Activated CD8-positive, alpha-beta memory T cell treated with anti-CD3 and anti-CD28 coated beads for 36 hours (primary cell): ENCODE measurements around the gene GRAP2. TPM values are rescaled to one million over a fixed set of nuclear protein-coding genes. Genes with fewer than 3 reads are reported as not detected.
"Not testable (repeated sequence)": the region's sequence is repeated elsewhere in the genome, so short reads cannot be mapped to it uniquely, and the experiment has no call there.

Experiments
- CTCF ChIA-PET: fragments of 350-600 bp; sonication (Branson Sonifier 250); formaldehyde crosslinking; loops from one replicate; lab custom pipeline; 2021; ENCODE audit warnings: antibody characterized with exemption; lab: Charles Lee
- POLR2A ChIA-PET: fragments of 350-600 bp; sonication (Branson Sonifier 250); formaldehyde crosslinking; loops from one replicate; lab custom pipeline; 2021; ENCODE audit warnings: antibody characterized with exemption; lab: Charles Lee
- total RNA-seq, 2 experiments: library from RNA; stranded (reverse); gene quantifications; one replicate each; pipeline ENCODE4 v1.2.3, GENCODE V29; 2021

GRAP2 gene
- total RNA-seq = 10 to 100 TPM; 39.9 to 42.3 TPM

DNA sequence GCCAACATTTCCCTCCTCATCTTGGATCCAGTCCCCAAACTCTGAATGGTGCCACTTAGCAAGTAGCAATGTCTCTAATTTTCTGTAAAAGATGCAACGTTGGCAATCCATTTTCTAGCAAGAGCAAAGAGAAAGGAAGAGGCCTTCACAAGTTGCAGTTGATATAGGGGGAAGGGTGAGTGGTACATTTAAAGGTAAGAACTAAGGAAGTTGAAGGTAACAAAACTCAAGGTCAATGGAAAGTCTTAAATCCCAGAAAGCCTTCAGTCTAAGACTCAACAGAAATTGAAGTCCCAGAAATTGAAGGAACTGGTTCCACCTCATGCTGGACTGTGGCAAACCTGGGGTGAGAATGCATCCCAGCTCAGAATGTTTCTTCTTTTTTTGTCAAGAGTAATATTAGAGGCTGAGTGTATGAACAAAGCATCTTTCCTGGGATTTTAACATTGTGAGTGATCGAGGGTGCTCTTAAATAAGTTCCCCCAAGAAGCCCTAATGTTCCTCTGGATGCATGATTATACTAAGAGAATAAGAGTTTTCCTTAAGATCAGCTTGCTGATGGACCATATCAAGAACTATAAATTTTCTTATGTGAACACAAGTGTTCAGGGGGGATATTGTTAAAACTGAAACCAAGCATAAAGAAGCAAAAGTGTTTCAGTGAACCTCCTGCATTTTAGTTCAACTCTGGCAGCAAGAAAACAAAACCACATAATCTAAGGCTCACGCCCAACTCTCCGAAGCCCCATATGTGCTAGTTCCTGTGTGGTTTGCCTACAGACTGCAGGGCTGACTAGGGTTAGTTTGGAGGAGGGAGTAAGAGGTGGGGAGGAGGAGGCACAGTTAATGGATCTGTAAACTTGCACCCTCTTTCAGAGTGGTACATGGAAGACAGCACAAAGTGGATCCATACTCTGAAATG is at the start of gene GRAP2:
Gene GRAP2, plus strand, starts transcription at position 779 of the 922 bp plus-strand sequence. CDS start 46,023 bp downstream, outside the sequence.
- CTCF ChIA-PET = interaction anchor here (0.7 to 3.2 kb wide), 2 partner anchors 16 to 124 kb away, joined by 3 to 10 read pairs; no protein-coding TSS in a partner anchor

DNA sequence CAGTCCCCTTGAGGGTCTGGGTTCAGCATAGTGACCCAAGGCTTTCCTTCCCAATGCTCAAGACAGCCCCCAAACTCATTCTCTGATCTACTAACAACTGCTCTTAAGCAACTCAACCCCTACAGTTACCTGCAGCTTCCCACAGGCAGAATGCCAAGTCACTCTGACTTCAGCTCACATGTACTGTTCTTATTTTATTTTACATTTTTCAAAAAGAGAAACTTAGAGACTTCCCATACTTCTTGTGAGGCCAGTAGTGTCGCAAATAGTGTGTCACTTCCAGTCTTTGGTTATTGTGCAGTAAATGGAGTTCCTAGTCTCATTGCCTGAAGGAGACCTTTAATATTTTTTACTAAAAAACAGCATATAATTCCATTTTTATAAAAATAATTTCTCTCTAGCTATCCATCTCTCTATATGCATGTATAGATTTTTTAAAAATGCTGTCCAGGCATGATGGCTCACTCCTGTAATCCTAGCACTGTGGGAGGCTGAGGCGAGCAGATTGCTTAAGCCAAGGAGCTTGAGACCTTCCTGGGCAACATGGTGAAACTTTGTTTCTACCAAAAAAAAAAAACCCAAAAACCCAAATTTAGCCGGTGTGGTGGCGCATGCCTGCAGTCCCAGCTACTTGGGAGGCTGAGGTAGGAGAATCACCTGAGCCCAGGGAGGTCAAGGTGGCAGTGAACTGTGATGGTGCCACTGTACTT is 49.1 kb upstream of the GRAP2 start:
- ChIA-PET CTCF (no interaction called here), POLR2A (no interaction called here)

More for the DNA sequence above, at the start of gene GRAP2:
- POLR2A ChIA-PET = interaction anchor here (0.5 to 1.7 kb wide), 3 partner anchors 13 to 143 kb away, joined by 3 to 4 read pairs (median 3); no protein-coding TSS in a partner anchor

DNA sequence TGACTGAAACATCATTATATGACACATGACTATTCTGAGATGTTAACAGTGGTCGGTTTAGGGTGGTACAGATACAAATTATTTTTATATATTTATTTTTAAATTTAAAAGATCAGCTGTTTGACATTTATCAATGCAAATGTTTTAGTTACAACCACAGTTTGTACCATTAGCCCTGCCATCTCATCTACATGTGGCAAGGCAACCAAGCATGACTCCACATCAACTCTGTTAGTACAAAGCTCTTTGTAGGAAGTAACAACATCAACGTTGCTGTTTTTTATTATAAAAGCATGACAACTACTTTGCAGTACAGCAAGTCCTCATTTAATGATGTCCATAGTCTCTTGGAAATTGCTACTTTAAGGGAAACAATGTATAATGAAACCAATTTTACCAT is 48.1 kb upstream of the GRAP2 start:
- POLR2A ChIA-PET = no interaction called here
- CTCF ChIA-PET = no interaction called here

DNA sequence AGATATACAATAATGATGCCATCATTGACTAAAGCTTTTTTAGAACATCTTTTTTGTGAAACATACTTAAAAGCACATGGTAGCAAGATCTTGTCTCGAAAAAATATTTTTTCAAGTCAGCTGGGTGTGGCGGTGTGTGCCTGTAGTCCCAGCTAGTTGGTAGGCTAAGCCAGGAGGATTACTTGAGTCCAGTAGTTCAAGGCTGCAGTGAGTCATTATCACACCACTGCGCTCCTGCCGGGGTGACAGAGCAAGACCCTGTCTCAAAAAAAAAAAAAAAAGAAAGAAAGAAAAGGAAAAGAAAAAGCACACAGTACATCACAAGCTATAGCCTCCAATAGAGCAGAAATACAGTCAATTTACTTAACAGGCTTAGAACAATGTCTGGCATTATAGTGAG is 44.3 kb upstream of the GRAP2 start:
- ChIA-PET POLR2A (interaction anchor here (0.6 to 0.7 kb wide), 2 partner anchors 125 to 206 kb away, joined by 4 to 10 read pairs; no protein-coding TSS in a partner anchor), CTCF (interaction anchor here (0.7 to 1.1 kb wide), 3 partner anchors 22 to 169 kb away, joined by 4 to 5 read pairs (median 4); no protein-coding TSS in a partner anchor)

DNA sequence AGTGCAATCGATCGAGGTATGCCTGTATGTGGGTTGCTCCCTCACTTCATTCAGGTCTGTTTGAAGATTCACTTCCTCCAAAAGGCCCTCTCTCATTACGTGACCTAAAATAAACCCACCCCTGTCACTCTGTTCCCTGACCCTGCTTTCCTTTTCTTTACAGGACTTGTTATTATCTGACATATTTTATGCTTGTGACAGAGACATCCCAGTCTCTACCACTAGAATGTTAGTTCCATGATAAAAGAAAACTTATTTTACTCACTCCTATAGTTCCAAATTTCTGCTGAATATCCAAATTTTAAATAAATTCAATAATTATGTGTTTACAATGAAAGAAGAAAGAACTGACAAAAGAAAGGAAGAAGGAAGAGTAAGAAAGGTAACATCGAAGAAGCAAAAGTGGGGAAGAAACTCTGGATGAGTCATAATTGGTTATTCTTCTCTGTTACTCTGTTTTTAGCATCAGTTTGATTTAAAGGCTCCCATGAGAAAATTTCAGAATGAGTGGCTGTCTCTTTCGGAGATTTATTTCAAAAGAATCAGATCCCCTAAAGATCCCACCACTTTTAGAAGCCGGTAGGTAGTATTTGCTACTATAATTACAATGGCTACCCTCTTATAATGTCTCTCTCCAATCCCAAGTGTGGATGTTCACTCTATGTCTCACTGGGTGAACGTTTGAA is 40.8 kb upstream of the GRAP2 start:
- CTCF ChIA-PET = no interaction called here

DNA sequence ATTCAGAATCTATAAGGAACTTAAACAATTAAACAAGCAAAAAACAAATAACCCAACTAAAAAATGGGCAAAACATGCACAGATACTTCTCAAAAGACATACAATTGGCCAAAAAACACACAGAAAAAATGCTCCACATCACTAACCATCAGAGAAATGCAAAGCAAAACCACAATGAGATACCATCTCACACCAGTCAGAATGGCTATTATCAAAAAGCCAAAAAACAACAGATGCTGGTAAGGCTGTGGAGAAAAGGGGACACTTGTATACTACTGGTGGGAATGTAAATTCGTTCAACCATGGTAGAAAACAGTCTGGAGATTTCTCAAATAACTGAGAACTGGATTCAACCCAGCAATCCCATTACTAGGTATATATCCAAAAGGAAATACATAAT is 32.1 kb upstream of the GRAP2 start:
- CTCF ChIA-PET = interaction anchor here (0.7 kb wide), 1 partner anchor 510 kb away, joined by 4 read pairs; no protein-coding TSS in a partner anchor
- POLR2A ChIA-PET = no interaction called here

More for the DNA sequence above, 40.8 kb upstream of the GRAP2 start:
- POLR2A ChIA-PET = no interaction called here

DNA sequence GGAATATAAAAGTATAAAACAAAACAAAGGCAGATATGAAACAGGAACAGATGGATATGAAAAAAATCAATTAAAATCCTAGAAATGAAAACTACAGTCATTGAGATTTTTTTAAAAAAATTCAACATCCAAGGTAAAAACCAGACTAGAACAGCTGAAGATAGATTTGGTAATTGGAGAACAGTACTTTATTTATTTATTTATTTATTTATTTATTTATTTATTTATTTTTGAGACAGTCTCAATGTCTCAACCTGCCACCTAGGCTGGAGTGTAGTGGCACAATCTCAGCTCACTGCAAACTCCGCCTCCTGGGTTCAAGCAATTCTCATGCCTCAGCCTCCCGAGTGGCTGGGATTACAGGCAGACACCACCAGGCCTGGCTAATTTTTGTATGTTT is 31.1 kb upstream of the GRAP2 start:
- CTCF ChIA-PET, POLR2A ChIA-PET: not testable (repeated sequence)

DNA sequence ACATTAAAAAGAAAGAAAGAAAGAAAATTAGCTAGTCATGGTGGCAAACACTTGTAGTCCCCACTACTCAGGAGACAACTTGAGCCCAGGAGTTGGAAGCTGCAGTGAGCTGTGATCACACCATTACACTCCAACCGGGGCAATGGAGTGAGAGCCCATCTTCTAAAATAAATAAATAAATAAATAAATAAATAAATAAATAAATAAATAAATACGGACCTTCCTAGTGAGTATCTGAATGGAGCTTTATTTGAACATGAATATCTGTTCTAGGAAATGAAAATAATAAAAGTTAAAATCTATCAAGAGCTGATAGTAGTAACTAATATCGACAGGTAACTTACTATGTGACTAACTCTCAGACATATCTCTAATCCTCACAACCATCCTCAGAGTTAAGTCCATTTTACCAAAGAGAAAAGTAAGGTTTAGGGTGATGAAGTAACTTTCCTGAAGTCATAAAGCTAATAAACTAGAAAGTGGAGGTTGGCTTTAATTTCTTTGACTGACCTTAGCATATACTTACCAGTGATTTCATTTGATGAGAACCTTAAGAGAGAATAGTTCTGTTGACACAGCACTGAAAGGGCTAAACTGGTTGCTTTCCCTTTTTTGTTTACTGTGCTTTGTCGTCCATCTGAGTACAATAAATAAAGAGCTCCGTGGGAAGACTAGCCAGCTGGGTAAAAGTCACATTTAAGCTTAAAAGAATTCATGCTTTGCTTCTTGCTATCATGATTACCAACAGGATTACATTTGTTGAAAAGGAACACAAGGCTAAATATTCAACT is 29.7 kb upstream of the GRAP2 start:
- ChIA-PET POLR2A (no interaction called here), CTCF (no interaction called here)

DNA sequence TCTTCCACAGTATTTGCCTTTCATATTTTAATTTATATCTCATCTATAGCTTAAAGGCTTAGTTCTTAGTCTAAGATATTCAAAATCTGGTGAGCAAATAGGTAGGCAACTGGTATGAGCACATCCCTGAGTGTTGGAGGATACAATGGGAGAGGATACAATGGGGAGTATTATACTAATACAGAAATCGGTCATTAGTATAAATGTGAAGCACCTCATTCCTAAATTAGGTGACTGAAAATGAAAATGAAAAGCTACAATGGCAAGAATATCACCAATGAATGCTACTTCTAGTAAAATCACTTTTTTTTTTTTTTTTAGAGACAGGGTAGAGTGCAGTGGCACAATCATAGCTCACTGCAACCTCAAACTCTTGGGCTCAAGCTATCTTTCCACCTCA is 28.3 kb upstream of the GRAP2 start:
- ChIA-PET POLR2A (no interaction called here), CTCF (no interaction called here)

DNA sequence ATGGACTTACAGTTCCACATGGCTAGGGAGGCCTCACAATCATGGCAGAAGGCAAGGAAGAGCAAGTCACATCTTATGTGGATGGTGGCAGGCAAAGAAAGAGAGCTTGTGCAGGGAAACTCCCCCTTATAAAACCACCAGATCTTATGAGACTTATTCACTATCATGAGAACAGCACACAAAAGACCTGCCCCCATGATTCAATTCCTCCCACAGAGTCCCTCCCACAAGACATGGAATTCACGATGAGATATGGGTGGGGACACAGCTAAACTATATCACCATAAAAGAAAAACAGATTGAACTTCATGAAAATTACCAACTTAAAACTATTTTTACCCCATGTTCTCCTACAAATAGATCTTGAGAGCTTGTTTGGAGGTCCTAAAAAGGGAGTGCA is 26.9 kb upstream of the GRAP2 start:
- ChIA-PET CTCF (no interaction called here), POLR2A (no interaction called here)

DNA sequence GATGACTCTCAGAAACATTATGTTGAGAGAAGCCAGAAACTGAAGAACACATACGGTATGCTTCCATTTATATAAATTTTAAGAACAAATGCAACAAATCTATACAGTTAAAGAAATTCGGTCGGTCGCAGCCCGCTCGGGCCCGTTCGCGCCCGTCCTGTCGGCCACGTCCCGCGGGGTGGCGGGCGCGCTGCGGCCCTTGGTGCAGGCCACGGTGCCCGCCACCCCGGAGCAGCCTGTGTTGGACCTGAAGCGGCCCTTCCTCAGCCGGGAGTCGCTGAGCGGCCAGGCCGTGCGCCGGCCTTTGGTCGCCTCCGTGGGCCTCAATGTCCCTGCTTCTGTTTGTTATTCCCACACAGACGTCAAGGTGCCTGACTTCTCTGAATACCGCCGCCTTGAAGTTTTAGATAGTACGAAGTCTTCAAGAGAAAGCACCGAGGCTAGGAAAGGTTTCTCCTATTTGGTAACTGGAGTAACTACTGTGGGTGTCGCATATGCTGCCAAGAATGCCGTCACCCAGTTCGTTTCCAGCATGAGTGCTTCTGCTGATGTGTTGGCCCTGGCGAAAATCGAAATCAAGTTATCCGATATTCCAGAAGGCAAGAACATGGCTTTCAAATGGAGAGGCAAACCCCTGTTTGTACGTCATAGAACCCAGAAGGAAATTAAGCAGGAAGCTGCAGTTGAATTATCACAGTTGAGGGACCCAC is 25.6 kb upstream of the GRAP2 start:
- POLR2A ChIA-PET, CTCF ChIA-PET: not testable (repeated sequence)

DNA sequence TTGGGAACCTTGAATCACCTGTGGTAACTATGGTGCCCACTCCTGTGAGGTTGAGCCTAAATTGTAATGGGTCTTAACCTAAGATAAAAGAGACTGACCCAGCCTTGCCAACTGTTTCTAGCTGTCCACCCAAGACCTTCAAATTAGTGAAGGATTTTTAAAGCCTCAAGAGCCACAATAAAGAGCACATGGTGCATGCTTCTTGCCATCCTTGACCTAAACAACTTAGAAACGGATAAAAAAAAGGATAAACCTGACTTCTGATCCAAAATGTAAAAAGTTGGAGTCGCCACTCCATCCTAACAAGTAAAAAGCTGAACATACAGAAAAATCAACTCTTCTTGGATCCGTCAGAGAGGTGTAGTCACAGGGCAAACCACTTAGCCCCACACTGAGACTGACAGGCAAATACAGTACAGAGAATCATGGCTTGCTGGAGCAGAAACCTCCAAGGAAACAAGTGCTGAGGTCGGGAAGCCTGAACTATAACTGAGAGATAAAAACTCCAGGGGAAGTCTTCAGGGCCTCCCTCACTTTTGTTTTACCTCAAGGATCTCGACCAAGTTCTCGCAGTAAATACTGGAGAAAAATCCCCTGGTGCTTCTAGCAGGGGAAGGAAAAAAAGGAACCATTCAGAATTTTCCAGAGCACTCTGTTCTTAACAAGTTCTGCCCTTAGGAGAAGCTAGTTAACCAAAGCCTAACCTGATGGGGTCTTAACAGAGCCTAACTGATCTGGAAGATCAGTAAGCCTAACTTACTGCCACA is 23.6 kb upstream of the GRAP2 start:
- CTCF ChIA-PET = no interaction called here
- POLR2A ChIA-PET = no interaction called here

DNA sequence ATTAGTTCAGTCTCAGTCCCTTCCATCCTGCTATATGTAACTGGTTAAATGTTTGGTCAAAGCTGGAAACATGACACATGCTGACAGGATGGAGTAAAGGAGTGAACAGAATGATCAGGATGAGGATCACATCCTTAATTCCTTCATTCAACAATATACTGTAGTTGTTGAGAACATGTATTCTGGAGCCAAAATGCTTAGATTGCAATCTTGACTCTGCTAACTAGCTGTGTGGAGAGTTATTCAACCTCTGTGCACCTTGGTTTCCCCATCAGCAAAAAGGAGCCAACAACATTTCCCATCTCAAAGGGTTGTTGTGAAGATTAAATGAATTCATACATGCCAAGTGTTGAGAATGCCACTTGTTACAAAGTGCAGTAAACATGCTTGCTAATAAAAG is 20.2 kb upstream of the GRAP2 start:
- CTCF ChIA-PET = no interaction called here
- POLR2A ChIA-PET = no interaction called here

DNA sequence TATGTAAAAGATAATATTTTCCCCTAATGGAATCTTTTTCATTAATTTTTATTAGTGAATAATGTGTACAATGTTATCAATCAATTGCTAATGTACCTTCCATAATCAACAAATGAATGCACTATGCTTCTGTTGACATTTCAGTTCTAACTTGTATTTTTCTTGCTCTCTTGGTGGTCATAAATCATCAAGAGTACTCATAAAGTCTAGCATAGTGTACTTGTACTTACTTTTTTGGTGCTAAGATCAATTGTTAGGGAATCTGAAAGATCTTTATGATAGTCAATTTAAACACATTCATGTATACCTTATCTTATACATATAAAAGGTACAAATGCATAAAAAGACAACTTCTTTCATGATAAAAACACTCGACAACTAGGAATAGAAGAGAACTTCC is 17.8 kb upstream of the GRAP2 start:
- POLR2A ChIA-PET = no interaction called here

DNA sequence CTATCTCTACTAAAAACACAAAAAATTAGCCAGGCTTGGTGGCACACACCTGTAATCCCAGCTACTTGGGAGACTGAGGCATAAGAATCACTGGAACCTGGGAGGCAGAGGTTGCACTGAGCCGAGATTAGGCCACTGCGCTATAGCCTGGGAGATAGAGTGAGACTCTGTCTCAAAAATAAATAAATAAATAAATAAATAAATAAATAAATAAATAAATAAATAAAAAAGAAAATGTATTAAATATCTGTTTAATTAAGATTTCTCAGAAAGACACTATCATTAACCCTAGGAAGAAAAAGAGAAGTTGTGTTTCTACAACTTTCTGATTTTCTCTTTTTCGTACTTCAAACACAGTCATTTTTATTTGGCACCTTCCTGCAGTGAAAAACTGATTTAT is 11.0 kb upstream of the GRAP2 start:
- POLR2A ChIA-PET, CTCF ChIA-PET: not testable (repeated sequence)

More for the DNA sequence above, 17.8 kb upstream of the GRAP2 start:
- CTCF ChIA-PET = interaction anchor here (0.7 kb wide), 1 partner anchor 117 kb away, joined by 3 read pairs; no protein-coding TSS in a partner anchor

DNA sequence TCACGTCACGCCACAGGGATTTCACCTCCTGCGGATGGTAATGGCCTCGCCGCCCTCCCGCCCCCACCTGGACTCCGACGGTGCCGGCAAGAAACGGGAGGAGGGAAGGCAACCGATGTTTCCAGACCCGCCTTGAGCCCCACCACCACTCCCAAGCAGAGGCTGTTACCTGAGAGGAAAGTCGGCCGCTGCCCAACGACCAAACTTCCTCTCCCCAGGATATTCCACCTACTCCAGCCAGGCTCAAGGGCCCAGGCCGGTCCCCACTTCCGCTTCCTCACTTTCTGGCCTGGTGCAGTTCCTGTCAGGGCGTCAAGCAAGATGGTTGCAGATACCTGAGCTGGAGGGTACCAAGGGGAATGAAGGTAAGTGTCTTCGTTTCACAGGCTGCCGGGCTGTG is 7.4 kb upstream of the GRAP2 start, which contains the start of gene ENTHD1:
Gene ENTHD1, minus strand, starts transcription at position 235 of the 400 bp plus-strand sequence. CDS start 6,012 bp downstream, outside the sequence.
- ChIA-PET POLR2A (no interaction called here), CTCF (interaction anchor here (1.2 kb wide), 1 partner anchor 57 kb away, joined by 4 read pairs; no protein-coding TSS in a partner anchor)

DNA sequence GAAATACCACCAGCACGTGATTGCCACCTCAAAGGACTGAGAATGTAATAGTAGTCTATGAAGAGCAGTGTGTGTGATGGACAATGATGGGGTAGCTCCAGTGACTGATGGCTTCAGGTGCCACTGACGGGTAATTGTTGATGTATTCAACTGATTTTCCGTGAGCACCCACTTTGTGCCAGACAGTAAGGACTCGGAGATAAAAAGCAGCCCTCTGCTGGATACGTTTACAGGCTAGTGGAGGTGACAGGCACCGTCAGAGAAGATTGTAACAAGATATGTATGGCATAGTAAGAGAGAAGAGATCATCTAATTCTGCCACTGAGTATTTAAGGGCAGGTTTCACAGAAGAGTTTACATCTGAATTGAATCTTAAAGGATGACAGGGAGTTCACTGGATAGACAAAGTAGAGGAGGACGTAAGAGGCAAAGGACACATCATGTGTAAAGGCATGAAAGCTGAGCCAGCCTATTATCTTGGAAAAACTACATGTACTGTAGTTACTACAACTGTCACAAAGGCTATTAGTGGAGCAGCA is 6.3 kb upstream of the GRAP2 start:
- ChIA-PET POLR2A (no interaction called here), CTCF (interaction anchor here (1.2 kb wide), 1 partner anchor 56 kb away, joined by 4 read pairs; no protein-coding TSS in a partner anchor)
